HG03342 (cell line): ENCODE results near the gene SEPTIN8.

Source experiments
- ATAC-seq: cut with Tn5 transposase; IDR thresholded peaks from one replicate; pipeline ENCODE4 v1.9.1; 2021; ENCODE audit warnings: mild to moderate bottlenecking, moderate library complexity; ENCODE audit not compliant: unreplicated experiment

Gene SEPTIN8

GRCh38 chr5:132766020-132766805 is 10.8 kb downstream of the SEPTIN8 start:
- ATAC-seq = no peak

GRCh38 chr5:132765311-132766019 is 11.6 kb downstream of the SEPTIN8 start:
- no peak for ATAC-seq

- ATAC-seq = no peak
Observed at GRCh38 chr5:132764671-132765238, 12.3 kb downstream of the SEPTIN8 start.

GRCh38 chr5:132764051-132764450 is 13.0 kb downstream of the SEPTIN8 start:
- no peak for ATAC-seq

GRCh38 chr5:132763181-132764036 is 13.6 kb downstream of the SEPTIN8 start:
- no peak for ATAC-seq

- no peak for ATAC-seq
Observed at GRCh38 chr5:132762246-132763000, 14.6 kb downstream of the SEPTIN8 start.

- ATAC-seq = no peak
Observed at GRCh38 chr5:132761321-132762240, 15.5 kb downstream of the SEPTIN8 start.

- ATAC-seq = no peak
Observed at GRCh38 chr5:132760601-132761317, 16.3 kb downstream of the SEPTIN8 start.

GRCh38 chr5:132760049-132760420 is 17.0 kb downstream of the SEPTIN8 start:
- no peak for ATAC-seq

GRCh38 chr5:132759114-132760048 is 17.7 kb downstream of the SEPTIN8 start:
- no peak for ATAC-seq

- ATAC-seq = no peak
Observed at GRCh38 chr5:132758451-132758850, 18.6 kb downstream of the SEPTIN8 start.

GRCh38 chr5:132756542-132756941 is 20.5 kb downstream of the SEPTIN8 start:
- no peak for ATAC-seq

- ATAC-seq = no peak
Observed at GRCh38 chr5:132754947-132755346, 22.1 kb downstream of the SEPTIN8 start.

GRCh38 chr5:132754111-132754510 is 22.9 kb downstream of the SEPTIN8 start:
- no peak for ATAC-seq

GRCh38 chr5:132753135-132753987 is 23.7 kb downstream of the SEPTIN8 start:
- no peak for ATAC-seq

- no peak for ATAC-seq
Observed at GRCh38 chr5:132752581-132753125, 24.4 kb downstream of the SEPTIN8 start.
